Skeletal muscle satellite cell (primary cell): Measurements from ENCODE around the gene SMCO4.

Experiments
- H3K27me3 ChIP-seq: 2 replicates; pipeline ENCODE4 v1.7.0; 2013; ENCODE audit warnings: low read length; ENCODE audit not compliant: control insufficient read depth, insufficient read depth
- H3K36me3 ChIP-seq: 2 replicates; pipeline ENCODE4 v1.7.0; 2013; ENCODE audit warnings: mild to moderate bottlenecking, control low read depth, low read length; ENCODE audit not compliant: insufficient read depth
- H3K4me1 ChIP-seq: 2 replicates; pipeline ENCODE4 v1.7.0; 2013; ENCODE audit warnings: low read length; ENCODE audit not compliant: control insufficient read depth, insufficient read depth
- H3K4me2 ChIP-seq: 2 replicates; pipeline ENCODE4 v1.7.0; 2013; ENCODE audit warnings: mild to moderate bottlenecking, low read length
- H3K4me3 ChIP-seq: 2 replicates; pipeline ENCODE4 v1.7.0; 2013; ENCODE audit warnings: low read length
- H3K9ac ChIP-seq: 2 replicates; pipeline ENCODE4 v1.7.0; 2013; ENCODE audit warnings: mild to moderate bottlenecking, low read depth, low read length, moderate library complexity
- H3K9me3 ChIP-seq: replicated peaks from 2 replicates; pipeline ENCODE4 v1.7.0; 2013; ENCODE audit warnings: mild to moderate bottlenecking, control low read depth, low read length

The SMCO4 gene

DNA sequence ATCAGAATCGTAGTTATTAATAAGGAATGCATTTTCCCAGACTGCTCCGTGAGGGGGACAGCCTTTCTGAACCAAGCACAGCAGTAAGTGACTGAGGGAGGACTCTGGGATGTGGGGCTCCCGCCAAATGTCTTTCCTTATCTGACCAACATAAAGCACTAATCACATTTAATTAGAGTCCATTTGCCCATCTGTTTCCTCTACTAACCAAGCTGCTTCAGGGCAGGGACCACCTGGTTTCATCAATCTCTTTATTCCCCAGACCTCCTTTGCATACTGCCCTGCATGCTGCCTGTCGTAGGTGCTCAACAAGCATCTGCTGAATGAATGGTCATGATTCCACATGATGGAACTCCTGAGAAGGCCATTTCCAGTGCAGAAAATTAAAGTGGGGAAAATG lies 29.4 kb downstream of the SMCO4 start:
- Histone ChIP-seq H3K4me1 (no peaks in the 10 kb centered on the region), H3K36me3 (no peaks in the 10 kb centered on the region), H3K4me2 (no peak overlapping the region), H3K9ac (no peak overlapping the region), H3K27me3 (no peaks in the 10 kb centered on the region), H3K4me3 (no peak overlapping the region), H3K9me3 (no peaks in the 10 kb centered on the region)

DNA sequence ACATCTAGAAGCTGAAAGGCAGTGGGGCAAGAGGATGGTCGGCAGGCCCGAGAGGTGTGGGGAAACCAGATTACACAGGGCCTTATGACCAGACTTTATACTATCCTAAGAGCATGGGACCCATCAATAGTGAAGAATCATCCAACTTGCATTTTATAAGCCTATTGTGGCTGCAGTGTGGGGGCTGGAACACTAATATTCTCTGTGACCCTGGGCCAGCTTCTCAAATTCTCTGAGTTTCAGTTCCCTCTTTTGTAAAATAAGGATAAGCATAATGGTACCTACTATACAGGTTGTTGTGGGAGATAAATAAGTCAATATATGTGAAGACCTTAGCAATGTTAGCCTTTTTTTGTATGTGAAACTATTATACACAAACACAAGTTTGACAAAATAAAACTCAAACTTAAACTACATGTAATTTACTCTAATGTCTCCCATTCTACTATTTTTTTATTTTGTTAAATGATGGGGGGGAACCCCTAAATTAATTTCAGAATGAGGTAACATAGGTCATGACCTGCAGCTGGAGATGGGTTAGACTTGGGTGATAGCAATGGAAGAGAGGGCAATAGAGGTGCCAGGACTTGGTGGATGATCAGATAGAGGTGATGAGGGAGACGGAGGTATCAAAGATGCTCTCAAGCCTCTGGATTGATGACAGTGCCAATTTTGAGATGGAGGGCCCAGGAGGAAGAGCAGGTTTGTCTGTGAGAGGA lies 30.1 kb downstream of the SMCO4 start:
- Histone ChIP-seq H3K4me2 (no peak overlapping the region), H3K9ac (no peak overlapping the region), H3K4me3 (no peak overlapping the region), H3K4me1 (no peaks in the 10 kb centered on the region), H3K27me3 (no peaks in the 10 kb centered on the region), H3K9me3 (no peaks in the 10 kb centered on the region), H3K36me3 (no peaks in the 10 kb centered on the region)

DNA sequence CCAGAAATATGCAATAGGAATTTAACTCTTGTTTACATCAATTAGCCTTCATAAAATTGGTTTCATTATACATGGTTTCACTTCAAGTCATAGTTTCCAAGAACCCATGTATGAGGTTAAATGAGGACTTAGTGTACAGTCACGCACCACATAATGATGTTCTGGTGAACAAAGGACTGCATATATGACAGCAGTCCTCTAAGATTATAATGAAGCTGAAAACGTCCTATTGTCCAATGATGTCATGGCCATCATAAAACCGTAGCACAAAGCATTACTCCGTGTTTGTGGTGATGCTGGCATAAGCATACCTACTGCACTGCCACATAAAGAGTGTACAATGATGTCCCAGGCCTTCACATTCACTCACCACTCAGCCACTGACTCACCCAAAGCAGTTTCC lies 31.1 kb downstream of the SMCO4 start:
- Histone ChIP-seq H3K9ac (no peak overlapping the region), H3K27me3 (no peaks in the 10 kb centered on the region), H3K4me1 (no peaks in the 10 kb centered on the region), H3K4me3 (no peak overlapping the region), H3K4me2 (no peak overlapping the region), H3K9me3 (no peaks in the 10 kb centered on the region), H3K36me3 (no peaks in the 10 kb centered on the region)

DNA sequence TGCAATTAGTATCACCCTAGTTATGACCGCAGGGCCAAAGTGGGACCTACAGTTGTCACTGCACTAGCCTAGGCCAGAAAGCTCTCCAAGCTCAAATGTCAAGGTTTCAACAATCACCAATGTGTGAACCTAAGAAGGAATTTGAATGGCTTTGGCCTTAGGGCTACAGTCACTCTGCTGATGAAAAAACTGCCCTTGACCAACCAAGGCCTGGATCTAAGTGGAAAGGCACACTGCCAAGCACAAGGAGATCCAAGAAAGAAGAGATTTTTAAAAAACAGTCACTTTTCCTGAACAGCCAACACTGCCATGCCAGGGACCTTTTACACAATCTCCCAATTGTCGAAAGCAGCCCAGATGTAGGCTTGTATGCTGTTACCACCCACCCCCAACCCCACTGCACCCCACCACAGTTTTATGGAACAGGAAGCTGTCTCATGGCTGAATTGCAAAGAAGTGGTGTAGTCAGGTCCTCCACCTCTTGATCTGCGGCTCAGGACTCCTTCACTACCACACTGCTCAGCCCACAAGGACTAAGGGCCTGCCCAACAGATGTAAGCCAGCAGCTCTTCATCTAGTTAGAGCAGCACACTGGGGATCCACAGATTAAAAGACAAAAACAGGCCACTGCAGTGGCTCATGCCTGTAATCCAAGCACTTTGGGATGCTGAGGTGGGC lies 32.9 kb downstream of the SMCO4 start:
- H3K9ac ChIP-seq: no peak overlapping the region
- H3K4me1 ChIP-seq: no peaks in the 10 kb centered on the region
- no peaks in the 10 kb centered on the region for H3K36me3 ChIP-seq
- H3K4me2 ChIP-seq: no peak overlapping the region
- H3K4me3 ChIP-seq: no peak overlapping the region
- no peaks in the 10 kb centered on the region for H3K27me3 ChIP-seq
- H3K9me3 ChIP-seq: no peaks in the 10 kb centered on the region

DNA sequence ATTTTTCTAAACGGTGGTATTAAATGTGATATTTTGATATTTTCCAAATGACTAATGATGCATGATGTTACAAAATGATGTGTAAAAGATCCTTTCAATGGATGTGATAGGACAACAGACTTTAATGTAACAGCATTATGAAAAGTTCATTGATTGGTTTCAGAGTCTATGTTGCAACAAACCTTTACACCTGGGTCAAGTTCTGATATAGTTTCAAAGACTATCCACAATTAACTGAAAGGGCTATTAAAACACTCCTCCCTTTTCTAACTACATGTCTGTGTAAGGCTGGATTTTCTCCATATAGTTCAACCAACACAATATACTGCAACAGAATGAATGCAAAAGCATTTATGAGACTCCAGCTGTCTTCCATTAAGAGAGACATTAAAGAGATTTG lies 35.7 kb downstream of the SMCO4 start:
- Histone ChIP-seq H3K36me3 (no peaks in the 10 kb centered on the region), H3K9ac (no peak overlapping the region), H3K27me3 (no peaks in the 10 kb centered on the region), H3K9me3 (no peaks in the 10 kb centered on the region), H3K4me2 (no peak overlapping the region), H3K4me3 (no peak overlapping the region), H3K4me1 (no peaks in the 10 kb centered on the region)

DNA sequence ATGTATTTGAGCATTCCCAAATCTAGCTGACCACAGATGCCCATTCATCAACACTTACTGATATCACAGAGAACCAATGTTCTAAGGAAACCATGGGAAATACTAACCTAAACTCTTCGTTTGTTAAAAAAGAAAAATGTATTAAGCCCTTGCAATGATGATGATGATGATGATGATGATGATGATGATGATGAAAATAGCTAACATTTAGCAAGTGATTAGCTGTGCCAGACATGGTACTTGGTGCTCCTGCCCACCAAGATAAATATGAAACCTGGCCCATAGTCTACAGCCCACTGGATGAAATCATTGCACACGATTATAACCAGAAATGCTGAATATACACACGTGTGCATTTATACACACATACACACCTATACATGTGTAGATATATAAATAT lies 37.5 kb downstream of the SMCO4 start:
- Histone ChIP-seq H3K4me1 (no peaks in the 10 kb centered on the region), H3K9ac (no peak overlapping the region), H3K4me2 (no peak overlapping the region)

DNA sequence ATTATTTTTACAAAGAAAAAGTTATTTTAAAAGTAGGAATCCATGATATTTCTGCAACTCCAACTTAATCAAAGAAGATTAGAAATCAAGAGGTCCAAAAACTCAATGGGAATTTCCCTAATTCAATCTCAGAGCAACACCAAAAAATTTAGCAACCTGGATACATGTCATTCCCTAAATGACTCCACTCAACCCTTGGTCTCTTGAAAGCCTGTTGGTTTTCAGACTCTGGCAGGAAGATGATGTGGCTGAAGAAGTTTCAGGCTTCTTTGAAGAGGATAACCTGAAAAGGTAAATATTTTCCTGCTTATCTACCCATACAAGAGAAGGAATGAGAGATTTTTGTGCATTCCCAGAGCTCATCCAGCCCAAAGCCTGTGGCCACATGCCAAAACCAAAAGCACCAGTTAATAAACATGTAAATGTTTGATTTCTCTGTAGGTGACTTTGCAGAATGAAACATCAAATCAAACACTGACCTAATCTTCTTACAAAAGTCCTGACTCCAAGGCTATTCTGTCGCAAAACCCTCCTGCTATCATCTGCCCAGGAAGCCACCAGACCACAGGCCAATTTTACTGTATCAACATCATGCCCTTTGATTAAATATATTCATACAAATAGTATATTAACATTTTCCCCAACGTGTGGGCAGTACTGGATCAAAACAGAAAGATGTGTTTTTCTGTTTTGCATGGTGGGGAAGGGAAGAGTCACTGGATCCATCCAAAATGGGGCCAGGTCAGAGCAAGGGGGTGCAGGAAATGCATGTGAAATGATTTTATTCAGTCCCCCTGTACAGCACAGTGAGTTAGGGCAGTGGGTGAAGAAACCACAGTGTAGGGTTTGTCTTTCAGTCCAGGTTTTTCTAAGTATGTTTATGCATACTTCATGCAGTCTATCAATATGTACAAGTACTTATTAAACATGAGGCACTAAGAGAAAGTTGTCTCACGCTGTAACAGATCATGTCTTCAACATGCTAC lies 38.8 kb downstream of the SMCO4 start:
- Histone ChIP-seq H3K27me3 (no peaks in the 10 kb centered on the region), H3K9me3 (no peaks in the 10 kb centered on the region), H3K4me3 (no peak overlapping the region), H3K4me2 (no peak overlapping the region), H3K9ac (no peak overlapping the region), H3K36me3 (no peaks in the 10 kb centered on the region), H3K4me1 (no peaks in the 10 kb centered on the region)

More for the DNA sequence above, 37.5 kb downstream of the SMCO4 start:
- Histone ChIP-seq H3K9me3 (no peaks in the 10 kb centered on the region), H3K27me3 (no peaks in the 10 kb centered on the region), H3K36me3 (no peaks in the 10 kb centered on the region), H3K4me3 (no peak overlapping the region)

DNA sequence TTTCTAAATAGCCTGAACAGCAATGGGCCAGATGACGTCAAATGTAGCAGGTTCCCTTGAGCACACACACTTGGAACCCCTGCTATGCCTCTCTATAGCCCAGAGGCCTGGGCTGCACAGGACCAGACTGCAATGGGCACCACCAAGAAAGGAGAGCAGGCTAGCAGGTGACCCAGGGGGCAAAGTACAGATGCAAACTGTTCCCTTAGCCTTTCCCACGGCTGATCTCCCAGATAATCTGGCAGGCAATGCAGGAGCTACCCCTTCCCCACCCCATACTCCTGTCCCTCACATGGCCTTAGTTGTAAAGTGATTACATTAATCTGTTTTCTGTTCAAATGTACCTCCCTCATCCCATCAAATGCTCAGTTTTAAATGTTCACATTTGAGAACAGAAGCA lies 41.3 kb downstream of the SMCO4 start:
- Histone ChIP-seq H3K4me3 (no peak overlapping the region), H3K4me2 (no peak overlapping the region), H3K9me3 (no peaks in the 10 kb centered on the region), H3K36me3 (no peaks in the 10 kb centered on the region), H3K9ac (no peak overlapping the region), H3K4me1 (no peaks in the 10 kb centered on the region), H3K27me3 (no peaks in the 10 kb centered on the region)

DNA sequence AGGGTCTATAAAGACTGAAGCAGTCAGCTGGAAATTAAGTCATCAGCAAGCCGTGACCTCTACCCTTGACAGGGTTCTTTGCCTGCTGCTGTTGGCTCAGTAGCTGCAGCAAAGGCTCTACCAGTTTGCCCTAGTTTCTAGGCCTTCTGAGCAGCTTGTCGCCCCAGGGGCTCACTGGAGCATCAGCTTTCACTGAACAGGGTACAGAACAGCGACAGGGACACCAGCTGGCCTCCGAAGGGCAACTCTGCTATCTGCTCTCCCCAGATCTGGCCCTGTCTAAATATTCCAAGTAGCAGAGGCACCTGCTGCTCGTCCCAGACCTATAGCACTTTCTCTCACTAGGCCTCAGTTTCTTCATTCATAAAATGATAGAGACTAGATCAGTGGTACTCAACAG lies 42.4 kb downstream of the SMCO4 start:
- Histone ChIP-seq H3K36me3 (no peaks in the 10 kb centered on the region), H3K9me3 (no peaks in the 10 kb centered on the region), H3K4me2 (no peak overlapping the region), H3K27me3 (no peaks in the 10 kb centered on the region), H3K9ac (no peak overlapping the region), H3K4me1 (no peaks in the 10 kb centered on the region), H3K4me3 (no peak overlapping the region)

DNA sequence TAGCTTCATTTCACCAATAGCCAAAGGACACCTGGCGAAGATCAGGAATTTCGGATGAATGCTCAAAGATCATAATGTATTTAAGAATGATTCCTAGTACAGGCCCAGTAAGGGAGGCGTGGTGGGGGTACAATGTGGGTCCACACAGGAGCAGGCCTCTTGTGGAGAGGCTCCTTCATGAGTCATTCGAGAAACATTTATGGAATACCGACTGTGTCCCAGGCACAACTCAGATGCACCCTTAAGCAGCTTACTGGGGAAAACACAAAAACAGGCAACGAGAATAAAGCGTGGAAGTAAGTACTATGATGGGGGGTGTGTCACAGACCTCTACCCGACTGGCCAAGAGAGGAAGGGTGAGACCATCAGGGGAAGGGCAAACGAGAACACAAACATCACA lies 44.5 kb downstream of the SMCO4 start:
- no peaks in the 10 kb centered on the region for H3K4me1 ChIP-seq
- H3K36me3 ChIP-seq: no peaks in the 10 kb centered on the region
- H3K4me3 ChIP-seq: no peak overlapping the region
- H3K27me3 ChIP-seq: no peaks in the 10 kb centered on the region
- H3K4me2 ChIP-seq: no peak overlapping the region
- no peaks in the 10 kb centered on the region for H3K9me3 ChIP-seq
- H3K9ac ChIP-seq: no peak overlapping the region

DNA sequence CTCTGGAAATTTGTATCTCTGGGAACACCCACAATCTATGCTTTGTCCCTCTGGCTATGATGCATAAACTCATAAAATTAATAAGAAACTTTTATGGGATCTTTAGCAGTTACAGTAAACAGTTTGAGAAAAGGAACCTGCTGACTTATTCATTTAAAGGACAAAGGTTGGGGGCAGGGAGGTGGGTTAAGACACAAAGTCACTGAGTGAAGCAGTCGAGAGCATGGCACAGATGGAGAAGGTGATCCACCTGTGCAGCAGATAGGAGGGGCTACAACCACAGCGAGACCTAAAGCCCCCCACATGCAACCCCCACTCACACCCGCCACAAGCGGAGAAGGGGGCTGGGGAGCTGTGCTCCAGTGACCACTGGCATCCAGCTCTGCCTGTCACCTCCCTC lies 45.0 kb downstream of the SMCO4 start:
- Histone ChIP-seq H3K36me3 (no peaks in the 10 kb centered on the region), H3K9ac (no peak overlapping the region), H3K27me3 (no peaks in the 10 kb centered on the region), H3K4me3 (no peak overlapping the region), H3K4me1 (no peaks in the 10 kb centered on the region), H3K9me3 (no peaks in the 10 kb centered on the region), H3K4me2 (no peak overlapping the region)
